ENCODE data around the gene CERS1.

CERS1 gene

GRCh38 chr19:18878858-18879578, 16.9 kb downstream of the CERS1 start:
- TF ChIP-seq TAF1 (IDR thresholded peaks at IDR 0.05; ENCODE audit: borderline replicate concordance, insufficient read depth, low read length) = no peak
- TF ChIP-seq SIN3A (IDR thresholded peaks at IDR 0.05; ENCODE audit: borderline replicate concordance, insufficient read depth, low read length) = no peak
- TF ChIP-seq FOXP2 (optimal IDR thresholded peaks at IDR 0.05; ENCODE audit: borderline replicate concordance, extremely low read depth, extremely low read length, insufficient read depth) = no peak
- no peak for TF ChIP-seq POLR2AphosphoS5 (IDR thresholded peaks at IDR 0.05; ENCODE audit: low read depth, low read length)
- TF ChIP-seq, protein P1, sequence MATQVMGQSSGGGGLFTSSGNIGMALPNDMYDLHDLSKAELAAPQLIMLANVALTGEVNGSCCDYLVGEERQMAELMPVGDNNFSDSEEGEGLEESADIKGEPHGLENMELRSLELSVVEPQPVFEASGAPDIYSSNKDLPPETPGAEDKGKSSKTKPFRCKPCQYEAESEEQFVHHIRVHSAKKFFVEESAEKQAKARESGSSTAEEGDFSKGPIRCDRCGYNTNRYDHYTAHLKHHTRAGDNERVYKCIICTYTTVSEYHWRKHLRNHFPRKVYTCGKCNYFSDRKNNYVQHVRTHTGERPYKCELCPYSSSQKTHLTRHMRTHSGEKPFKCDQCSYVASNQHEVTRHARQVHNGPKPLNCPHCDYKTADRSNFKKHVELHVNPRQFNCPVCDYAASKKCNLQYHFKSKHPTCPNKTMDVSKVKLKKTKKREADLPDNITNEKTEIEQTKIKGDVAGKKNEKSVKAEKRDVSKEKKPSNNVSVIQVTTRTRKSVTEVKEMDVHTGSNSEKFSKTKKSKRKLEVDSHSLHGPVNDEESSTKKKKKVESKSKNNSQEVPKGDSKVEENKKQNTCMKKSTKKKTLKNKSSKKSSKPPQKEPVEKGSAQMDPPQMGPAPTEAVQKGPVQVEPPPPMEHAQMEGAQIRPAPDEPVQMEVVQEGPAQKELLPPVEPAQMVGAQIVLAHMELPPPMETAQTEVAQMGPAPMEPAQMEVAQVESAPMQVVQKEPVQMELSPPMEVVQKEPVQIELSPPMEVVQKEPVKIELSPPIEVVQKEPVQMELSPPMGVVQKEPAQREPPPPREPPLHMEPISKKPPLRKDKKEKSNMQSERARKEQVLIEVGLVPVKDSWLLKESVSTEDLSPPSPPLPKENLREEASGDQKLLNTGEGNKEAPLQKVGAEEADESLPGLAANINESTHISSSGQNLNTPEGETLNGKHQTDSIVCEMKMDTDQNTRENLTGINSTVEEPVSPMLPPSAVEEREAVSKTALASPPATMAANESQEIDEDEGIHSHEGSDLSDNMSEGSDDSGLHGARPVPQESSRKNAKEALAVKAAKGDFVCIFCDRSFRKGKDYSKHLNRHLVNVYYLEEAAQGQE (IDR thresholded peaks at IDR 0.05; ENCODE audit: insufficient read depth in 1 of 2, low read depth in 2 of 2, low read length in 2 of 2) = no peak

DNA sequence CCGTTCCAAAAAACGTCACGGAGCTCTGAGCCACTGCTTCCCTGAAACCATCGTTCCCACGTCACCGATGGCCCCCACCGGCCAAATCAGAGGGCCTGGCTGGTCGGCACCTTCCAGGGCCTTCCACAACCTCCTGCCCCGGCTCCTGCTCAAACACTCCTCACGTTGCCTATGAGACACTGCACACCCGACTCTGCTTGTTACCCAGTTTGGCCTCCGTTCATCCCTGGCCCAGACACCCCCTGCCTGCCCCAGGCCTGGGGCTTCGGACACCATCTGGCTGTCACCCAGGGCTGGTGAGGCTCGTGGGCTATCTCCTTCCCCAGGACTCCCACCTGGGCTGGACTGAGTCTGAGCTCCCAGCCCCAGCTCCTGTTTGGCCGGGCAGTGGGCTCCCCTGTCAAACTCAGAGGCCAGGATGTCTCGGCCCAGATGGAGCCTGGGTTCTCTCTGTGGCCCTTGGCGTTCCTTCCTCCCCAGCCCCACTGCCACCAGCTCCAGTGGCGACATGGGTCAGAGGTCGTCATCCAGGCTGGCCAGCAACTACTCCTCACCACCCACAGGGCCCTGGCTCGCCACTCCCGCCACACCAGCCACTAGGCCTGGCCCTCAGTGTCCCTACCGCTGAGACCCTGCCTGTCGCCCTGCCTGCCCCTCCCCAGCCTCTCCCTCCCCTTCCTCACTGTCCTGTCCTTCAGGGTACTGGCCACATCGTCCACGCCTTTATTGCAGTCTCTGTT, 17.7 kb downstream of the CERS1 start:
- TF ChIP-seq, protein P1 (IDR thresholded peaks at IDR 0.05; ENCODE audit: insufficient read depth in 1 of 2, low read depth in 2 of 2, low read length in 2 of 2) = no peak
- TF ChIP-seq POLR2AphosphoS5 (IDR thresholded peaks at IDR 0.05; ENCODE audit: low read depth, low read length) = no peak
- TF ChIP-seq TAF1 (IDR thresholded peaks at IDR 0.05; ENCODE audit: borderline replicate concordance, insufficient read depth, low read length) = no peak
- no peak for TF ChIP-seq FOXP2 (optimal IDR thresholded peaks at IDR 0.05; ENCODE audit: borderline replicate concordance, extremely low read depth, extremely low read length, insufficient read depth)
- no peak for TF ChIP-seq SIN3A (IDR thresholded peaks at IDR 0.05; ENCODE audit: borderline replicate concordance, insufficient read depth, low read length)

DNA sequence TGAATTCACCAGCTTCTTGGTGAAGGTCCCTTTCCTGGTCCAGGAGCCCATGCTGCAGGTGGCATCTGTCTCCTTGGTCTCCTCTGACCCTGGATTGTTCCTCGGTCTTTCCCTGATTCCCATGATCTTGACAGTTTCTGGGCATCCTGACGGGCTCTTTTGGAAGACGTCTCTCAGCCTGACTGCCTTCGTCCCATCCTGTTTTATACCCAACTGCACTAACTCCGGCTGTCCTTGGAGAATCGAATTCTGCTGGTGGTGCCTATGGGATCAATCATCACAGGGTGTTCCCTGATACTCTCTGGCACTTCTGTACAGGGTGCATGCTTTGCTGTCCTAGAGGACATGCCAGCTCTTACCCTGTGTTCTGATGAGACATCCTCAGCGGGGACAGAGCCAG, 19.1 kb downstream of the CERS1 start:
- no peak for TF ChIP-seq POLR2AphosphoS5 (IDR thresholded peaks at IDR 0.05; ENCODE audit: low read depth, low read length)
- TF ChIP-seq, protein P1 (IDR thresholded peaks at IDR 0.05; ENCODE audit: insufficient read depth in 1 of 2, low read depth in 2 of 2, low read length in 2 of 2) = no peak
- no peak for TF ChIP-seq SIN3A (IDR thresholded peaks at IDR 0.05; ENCODE audit: borderline replicate concordance, insufficient read depth, low read length)
- TF ChIP-seq TAF1 (IDR thresholded peaks at IDR 0.05; ENCODE audit: borderline replicate concordance, insufficient read depth, low read length) = no peak

- TF ChIP-seq, protein P1 (IDR thresholded peaks at IDR 0.05; ENCODE audit: insufficient read depth in 1 of 2, low read depth in 2 of 2, low read length in 2 of 2) = no peak
- TF ChIP-seq TAF1 (IDR thresholded peaks at IDR 0.05; ENCODE audit: borderline replicate concordance, insufficient read depth, low read length) (no peak), POLR2AphosphoS5 (IDR thresholded peaks at IDR 0.05; ENCODE audit: low read depth, low read length) (no peak), SIN3A (IDR thresholded peaks at IDR 0.05; ENCODE audit: borderline replicate concordance, insufficient read depth, low read length) (no peak), FOXP2 (optimal IDR thresholded peaks at IDR 0.05; ENCODE audit: borderline replicate concordance, extremely low read depth, extremely low read length, insufficient read depth) (no peak)
Measured at GRCh38 chr19:18875726-18876125, 20.2 kb downstream of the CERS1 start.

All from PFSK-1 (cell line).